ENCODE data around the gene LRRC37A3.
"Not testable (repeated sequence)": the region's sequence is repeated elsewhere in the genome, so short reads cannot be mapped to it uniquely, and the experiment has no call there.

Gene LRRC37A3

GRCh38 chr17:64909511-64910190 lies 9.6 kb downstream of the LRRC37A3 start:
- not testable (repeated sequence) for H3K27me3 ChIP-seq (ENCODE audit: control insufficient read depth in 1 of 2, insufficient read depth in 2 of 2, low read length in 2 of 2); H3K4me3 ChIP-seq (ENCODE audit: low read depth in 1 of 2, low read length in 2 of 2); H3K9me3 ChIP-seq (ENCODE audit: control insufficient read depth in 1 of 2, low read length in 2 of 2); H3K36me3 ChIP-seq (ENCODE audit: control insufficient read depth in 1 of 2, insufficient read depth in 2 of 2, low read length in 2 of 2); H3K27ac ChIP-seq (ENCODE audit: low read depth, low read length); H3K4me1 ChIP-seq (ENCODE audit: control insufficient read depth in 1 of 2, insufficient read depth in 2 of 2, low read length in 2 of 2); H3K9ac ChIP-seq (ENCODE audit: low read depth in 1 of 2, low read length in 2 of 2)

- H3K4me1 ChIP-seq (ENCODE audit: control insufficient read depth in 1 of 2, insufficient read depth in 2 of 2, low read length in 2 of 2); H3K27ac ChIP-seq (ENCODE audit: low read depth, low read length); H3K27me3 ChIP-seq (ENCODE audit: control insufficient read depth in 1 of 2, insufficient read depth in 2 of 2, low read length in 2 of 2); H3K9me3 ChIP-seq (ENCODE audit: control insufficient read depth in 1 of 2, low read length in 2 of 2); H3K36me3 ChIP-seq (ENCODE audit: control insufficient read depth in 1 of 2, insufficient read depth in 2 of 2, low read length in 2 of 2); H3K4me3 ChIP-seq (ENCODE audit: low read depth in 1 of 2, low read length in 2 of 2); H3K9ac ChIP-seq (ENCODE audit: low read depth in 1 of 2, low read length in 2 of 2): not testable (repeated sequence)
Observed at GRCh38 chr17:64904069-64904468, 15.2 kb downstream of the LRRC37A3 start.

- not testable (repeated sequence) for H3K9me3 ChIP-seq (ENCODE audit: control insufficient read depth in 1 of 2, low read length in 2 of 2); H3K9ac ChIP-seq (ENCODE audit: low read depth in 1 of 2, low read length in 2 of 2); H3K4me3 ChIP-seq (ENCODE audit: low read depth in 1 of 2, low read length in 2 of 2); H3K27ac ChIP-seq (ENCODE audit: low read depth, low read length); H3K36me3 ChIP-seq (ENCODE audit: control insufficient read depth in 1 of 2, insufficient read depth in 2 of 2, low read length in 2 of 2); H3K4me1 ChIP-seq (ENCODE audit: control insufficient read depth in 1 of 2, insufficient read depth in 2 of 2, low read length in 2 of 2); H3K27me3 ChIP-seq (ENCODE audit: control insufficient read depth in 1 of 2, insufficient read depth in 2 of 2, low read length in 2 of 2)
Observed at GRCh38 chr17:64897136-64897535, 22.1 kb downstream of the LRRC37A3 start.

DNA sequence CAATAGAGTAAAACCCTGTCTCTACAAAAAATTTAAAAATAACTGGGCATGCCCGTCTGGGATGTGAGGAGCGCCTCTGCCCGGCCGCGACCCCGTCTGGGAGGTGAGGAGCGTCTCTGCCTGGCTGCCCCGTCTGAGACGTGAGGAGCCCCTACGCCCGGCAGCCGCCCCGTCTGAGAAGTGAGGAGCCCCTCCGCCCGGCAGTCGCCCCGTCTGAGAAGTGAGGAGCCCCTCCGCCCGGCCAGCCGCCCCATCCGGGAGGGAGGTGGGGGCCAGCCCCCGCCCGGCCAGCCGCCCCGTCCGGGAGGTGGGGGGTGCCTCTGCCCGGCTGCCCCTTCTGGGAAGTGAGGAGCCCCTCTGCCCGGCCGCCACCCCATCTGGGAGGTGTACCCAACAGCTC lies 45.1 kb downstream of the LRRC37A3 start:
- H3K36me3 ChIP-seq (ENCODE audit: control insufficient read depth in 1 of 2, insufficient read depth in 2 of 2, low read length in 2 of 2); H3K9ac ChIP-seq (ENCODE audit: low read depth in 1 of 2, low read length in 2 of 2); H3K27ac ChIP-seq (ENCODE audit: low read depth, low read length); H3K9me3 ChIP-seq (ENCODE audit: control insufficient read depth in 1 of 2, low read length in 2 of 2); H3K27me3 ChIP-seq (ENCODE audit: control insufficient read depth in 1 of 2, insufficient read depth in 2 of 2, low read length in 2 of 2); H3K4me3 ChIP-seq (ENCODE audit: low read depth in 1 of 2, low read length in 2 of 2); H3K4me1 ChIP-seq (ENCODE audit: control insufficient read depth in 1 of 2, insufficient read depth in 2 of 2, low read length in 2 of 2): not testable (repeated sequence)

GRCh38 chr17:64847504-64848466 lies 71.5 kb downstream of the LRRC37A3 start:
- not testable (repeated sequence) for H3K27ac ChIP-seq (ENCODE audit: low read depth, low read length); H3K9ac ChIP-seq (ENCODE audit: low read depth in 1 of 2, low read length in 2 of 2); H3K27me3 ChIP-seq (ENCODE audit: control insufficient read depth in 1 of 2, insufficient read depth in 2 of 2, low read length in 2 of 2); H3K4me1 ChIP-seq (ENCODE audit: control insufficient read depth in 1 of 2, insufficient read depth in 2 of 2, low read length in 2 of 2); H3K4me3 ChIP-seq (ENCODE audit: low read depth in 1 of 2, low read length in 2 of 2); H3K36me3 ChIP-seq (ENCODE audit: control insufficient read depth in 1 of 2, insufficient read depth in 2 of 2, low read length in 2 of 2); H3K9me3 ChIP-seq (ENCODE audit: control insufficient read depth in 1 of 2, low read length in 2 of 2)

DNA sequence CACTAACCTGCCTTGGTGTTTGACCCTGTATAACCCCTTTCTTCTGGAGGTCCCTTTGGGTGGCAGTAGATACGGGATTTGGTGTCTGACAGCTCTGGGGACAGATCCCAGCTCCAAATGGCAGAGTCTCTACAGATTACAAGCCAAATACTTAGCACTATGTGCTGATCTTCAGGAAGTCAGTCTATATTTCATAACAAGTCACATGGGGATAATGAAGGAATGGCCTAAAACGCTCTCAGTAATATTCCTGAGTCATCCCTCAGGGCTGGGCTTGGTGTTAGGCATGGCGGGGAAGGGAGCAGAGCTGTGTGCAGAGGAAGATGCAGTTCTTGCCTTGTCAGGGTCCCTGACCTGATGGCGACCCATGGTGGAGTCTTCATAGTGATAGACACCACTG lies 72.4 kb downstream of the LRRC37A3 start:
- H3K9me3 ChIP-seq (ENCODE audit: control insufficient read depth in 1 of 2, low read length in 2 of 2); H3K36me3 ChIP-seq (ENCODE audit: control insufficient read depth in 1 of 2, insufficient read depth in 2 of 2, low read length in 2 of 2); H3K4me1 ChIP-seq (ENCODE audit: control insufficient read depth in 1 of 2, insufficient read depth in 2 of 2, low read length in 2 of 2); H3K27me3 ChIP-seq (ENCODE audit: control insufficient read depth in 1 of 2, insufficient read depth in 2 of 2, low read length in 2 of 2); H3K9ac ChIP-seq (ENCODE audit: low read depth in 1 of 2, low read length in 2 of 2); H3K4me3 ChIP-seq (ENCODE audit: low read depth in 1 of 2, low read length in 2 of 2); H3K27ac ChIP-seq (ENCODE audit: low read depth, low read length): not testable (repeated sequence)

DNA sequence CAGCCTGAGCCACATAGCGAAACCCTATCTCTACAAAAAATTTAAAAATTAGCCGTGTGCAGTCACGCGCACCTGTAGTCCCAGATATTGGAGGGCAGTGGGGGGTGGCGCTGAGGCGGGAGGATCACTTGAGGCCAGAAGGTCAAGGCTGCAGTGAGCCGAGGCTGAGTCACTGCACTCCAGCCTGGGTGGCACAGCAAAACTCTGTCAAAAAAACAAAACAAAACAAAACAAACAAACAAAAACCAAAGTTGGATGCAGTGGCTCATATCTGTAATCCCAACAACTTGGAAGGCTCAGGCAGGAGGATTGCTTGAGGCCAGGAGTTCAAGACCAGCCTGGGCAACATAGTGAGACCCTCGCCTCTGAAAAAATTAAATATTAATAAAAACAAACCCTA lies 75.4 kb downstream of the LRRC37A3 start:
- H3K27me3 ChIP-seq (ENCODE audit: control insufficient read depth in 1 of 2, insufficient read depth in 2 of 2, low read length in 2 of 2); H3K36me3 ChIP-seq (ENCODE audit: control insufficient read depth in 1 of 2, insufficient read depth in 2 of 2, low read length in 2 of 2); H3K4me3 ChIP-seq (ENCODE audit: low read depth in 1 of 2, low read length in 2 of 2); H3K9me3 ChIP-seq (ENCODE audit: control insufficient read depth in 1 of 2, low read length in 2 of 2); H3K27ac ChIP-seq (ENCODE audit: low read depth, low read length); H3K4me1 ChIP-seq (ENCODE audit: control insufficient read depth in 1 of 2, insufficient read depth in 2 of 2, low read length in 2 of 2); H3K9ac ChIP-seq (ENCODE audit: low read depth in 1 of 2, low read length in 2 of 2): not testable (repeated sequence)

DNA sequence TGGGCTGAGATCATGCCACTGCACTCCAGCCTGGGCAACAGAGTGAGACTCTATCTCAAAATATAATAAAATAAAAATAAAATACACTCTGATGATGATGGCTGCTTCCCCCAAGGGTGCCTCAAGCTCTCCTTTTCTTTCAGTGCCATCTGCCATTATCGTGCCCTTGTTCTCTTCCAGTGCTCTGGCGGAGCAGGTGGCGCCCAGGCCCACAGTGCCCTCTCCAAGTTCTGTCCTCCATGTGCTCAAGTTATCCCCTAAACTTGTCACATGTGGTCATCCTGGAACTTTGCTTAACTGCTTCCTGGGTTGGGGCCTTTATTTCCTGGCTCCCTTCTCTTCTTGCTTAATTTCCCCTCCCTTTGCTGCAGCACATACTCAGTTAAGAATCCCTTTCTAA lies 76.4 kb downstream of the LRRC37A3 start:
- not testable (repeated sequence) for H3K36me3 ChIP-seq (ENCODE audit: control insufficient read depth in 1 of 2, insufficient read depth in 2 of 2, low read length in 2 of 2); H3K27ac ChIP-seq (ENCODE audit: low read depth, low read length); H3K9ac ChIP-seq (ENCODE audit: low read depth in 1 of 2, low read length in 2 of 2); H3K9me3 ChIP-seq (ENCODE audit: control insufficient read depth in 1 of 2, low read length in 2 of 2); H3K27me3 ChIP-seq (ENCODE audit: control insufficient read depth in 1 of 2, insufficient read depth in 2 of 2, low read length in 2 of 2); H3K4me3 ChIP-seq (ENCODE audit: low read depth in 1 of 2, low read length in 2 of 2); H3K4me1 ChIP-seq (ENCODE audit: control insufficient read depth in 1 of 2, insufficient read depth in 2 of 2, low read length in 2 of 2)

DNA sequence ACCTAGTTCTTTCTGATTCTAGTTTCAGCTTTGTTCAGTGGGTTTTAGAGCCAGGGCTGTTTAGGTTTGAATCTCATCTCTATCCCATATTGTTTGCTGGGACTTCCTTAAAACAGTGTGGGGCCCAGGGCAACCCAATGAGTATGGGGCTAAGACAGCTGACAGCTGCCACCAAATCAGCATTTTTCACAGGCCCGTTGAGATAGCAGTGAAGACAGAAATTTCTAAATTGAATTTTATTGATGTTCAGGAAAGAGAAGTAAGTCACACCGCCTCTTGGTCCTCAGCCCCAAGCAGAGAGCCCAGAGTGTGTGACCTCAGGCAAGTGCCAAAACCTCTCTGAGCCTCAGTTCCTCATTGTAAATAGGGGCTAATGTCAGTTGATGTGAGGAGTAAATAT lies 78.3 kb downstream of the LRRC37A3 start:
- H3K9me3 ChIP-seq (ENCODE audit: control insufficient read depth in 1 of 2, low read length in 2 of 2); H3K27ac ChIP-seq (ENCODE audit: low read depth, low read length): not testable (repeated sequence)

GRCh38 chr17:64838513-64838912 lies 80.8 kb downstream of the LRRC37A3 start:
- H3K4me1 ChIP-seq (ENCODE audit: control insufficient read depth in 1 of 2, insufficient read depth in 2 of 2, low read length in 2 of 2); H3K4me3 ChIP-seq (ENCODE audit: low read depth in 1 of 2, low read length in 2 of 2); H3K27ac ChIP-seq (ENCODE audit: low read depth, low read length); H3K9me3 ChIP-seq (ENCODE audit: control insufficient read depth in 1 of 2, low read length in 2 of 2); H3K9ac ChIP-seq (ENCODE audit: low read depth in 1 of 2, low read length in 2 of 2); H3K36me3 ChIP-seq (ENCODE audit: control insufficient read depth in 1 of 2, insufficient read depth in 2 of 2, low read length in 2 of 2); H3K27me3 ChIP-seq (ENCODE audit: control insufficient read depth in 1 of 2, insufficient read depth in 2 of 2, low read length in 2 of 2): not testable (repeated sequence)

More for the DNA sequence above, 78.3 kb downstream of the LRRC37A3 start:
- not testable (repeated sequence) for H3K27me3 ChIP-seq (ENCODE audit: control insufficient read depth in 1 of 2, insufficient read depth in 2 of 2, low read length in 2 of 2); H3K9ac ChIP-seq (ENCODE audit: low read depth in 1 of 2, low read length in 2 of 2); H3K36me3 ChIP-seq (ENCODE audit: control insufficient read depth in 1 of 2, insufficient read depth in 2 of 2, low read length in 2 of 2); H3K4me1 ChIP-seq (ENCODE audit: control insufficient read depth in 1 of 2, insufficient read depth in 2 of 2, low read length in 2 of 2); H3K4me3 ChIP-seq (ENCODE audit: low read depth in 1 of 2, low read length in 2 of 2)

Measured in duodenal mucosa (tissue), 2 donors.